CD14-positive monocyte (primary cell): ENCODE results near the gene TGFBR1. TPM values are rescaled to one million over a fixed set of nuclear protein-coding genes. Genes with fewer than 3 reads are reported as not detected.

Experiments
- DNase-seq, 3 donors: peaks; one replicate each; pipeline ENCODE4 v3.0.0-alpha.2; 2011 to 2022
- H2AFZ ChIP-seq: 2 replicates; pipeline ENCODE4 v1.6.0; 2012; ENCODE audit warnings: mild to moderate bottlenecking, low read depth, low read length, inconsistent platforms; ENCODE audit not compliant: insufficient read depth, poor library complexity, severe bottlenecking
- H3K27ac ChIP-seq, 2 donors: 1 replicate in 1 of 2; 2 replicates in 1 of 2; pipeline ENCODE4 v1.5.1; 2012 to 2013; ENCODE audit warnings: low read length in 2 of 2, control low read depth in 1 of 2, inconsistent platforms in 1 of 2, low read depth in 1 of 2, mild to moderate bottlenecking in 1 of 2
- H3K27me3 ChIP-seq, 2 donors: one replicate each; pipeline versions ENCODE4 v1.6.0 to v1.6.1; 2011 to 2013; ENCODE audit warnings: low read length in 2 of 2; ENCODE audit not compliant: control insufficient read depth in 2 of 2, insufficient read depth in 2 of 2
- H3K36me3 ChIP-seq, 2 donors: replicated peaks in 1 of 2; 1 replicate in 1 of 2; 2 replicates in 1 of 2; pipeline versions ENCODE4 v1.5.1 to v1.6.1; 2012 to 2013; ENCODE audit warnings: low read length in 2 of 2, control low read depth in 1 of 2, inconsistent platforms in 1 of 2, mild to moderate bottlenecking in 1 of 2; ENCODE audit not compliant: insufficient read depth in 2 of 2, control insufficient read depth in 1 of 2
- H3K4me1 ChIP-seq, 2 donors: 1 replicate in 1 of 2; 2 replicates in 1 of 2; pipeline versions ENCODE4 v1.5.1 to v1.6.1; 2012 to 2013; ENCODE audit warnings: low read length in 2 of 2, control low read depth in 1 of 2, inconsistent platforms in 1 of 2, mild to moderate bottlenecking in 1 of 2, moderate library complexity in 1 of 2; ENCODE audit not compliant: insufficient read depth in 2 of 2, control insufficient read depth in 1 of 2
- H3K4me2 ChIP-seq: replicated peaks from 2 replicates; pipeline ENCODE3; 2012; ENCODE audit warnings: low read length, moderate library complexity, mild to moderate bottlenecking; ENCODE audit not compliant: poor library complexity, severe bottlenecking; ENCODE audit errors: extremely low read depth
- H3K4me3 ChIP-seq, 3 experiments: fragments of 200-600 bp in 1 of 3; sonication (generic) in 1 of 3; replicated peaks in 1 of 3; 1 replicate in 2 of 3; 2 replicates in 1 of 3; pipeline ENCODE4 v1.5.1; 2011 to 2013; ENCODE audit warnings: low read length in 3 of 3, mild to moderate bottlenecking in 3 of 3, control low read depth in 2 of 3, low read depth in 2 of 3, inconsistent platforms in 1 of 3, moderate library complexity in 1 of 3
- H3K79me2 ChIP-seq: 2 replicates; pipeline ENCODE4 v1.6.0; 2012; ENCODE audit warnings: mild to moderate bottlenecking, control low read depth, inconsistent platforms, low read length, moderate library complexity; ENCODE audit not compliant: insufficient read depth
- H3K9ac ChIP-seq: 2 replicates; pipeline ENCODE4 v1.6.0; 2017; ENCODE audit warnings: low read length, mild to moderate bottlenecking; ENCODE audit not compliant: insufficient read depth, poor library complexity, severe bottlenecking
- H3K9me3 ChIP-seq, 2 donors: replicated peaks in 1 of 2; 1 replicate in 1 of 2; 2 replicates in 1 of 2; pipeline versions ENCODE4 v1.5.1 to v1.6.1; 2012 to 2013; ENCODE audit warnings: low read length in 2 of 2, control low read depth in 1 of 2; ENCODE audit not compliant: control insufficient read depth in 1 of 2, insufficient read depth in 1 of 2
- H4K20me1 ChIP-seq: 2 replicates; pipeline ENCODE4 v1.6.0; 2012; ENCODE audit warnings: mild to moderate bottlenecking, low read length, control low read depth, moderate library complexity; ENCODE audit not compliant: insufficient read depth
- H3K27ac Mint-ChIP-seq, 7 donors: one replicate each; pipeline ENCODE4 v1.8.0; 2020; ENCODE audit warnings: mild to moderate bottlenecking in 7 of 7, mixed read lengths in 7 of 7, moderate library complexity in 6 of 7, inconsistent platforms in 2 of 7
- H3K27me3 Mint-ChIP-seq, 3 donors: one replicate each; pipeline ENCODE4 v1.8.0; 2021 to 2022; ENCODE audit warnings: low read depth in 3 of 3, mild to moderate bottlenecking in 3 of 3, mixed read lengths in 3 of 3, moderate library complexity in 3 of 3, inconsistent platforms in 1 of 3
- H3K36me3 Mint-ChIP-seq, 2 donors: one replicate each; pipeline ENCODE4 v1.8.0; 2020; ENCODE audit warnings: mixed read lengths in 2 of 2, inconsistent platforms in 1 of 2, mild to moderate bottlenecking in 1 of 2
- H3K4me1 Mint-ChIP-seq: one replicate; pipeline ENCODE4 v1.8.0; 2020; ENCODE audit warnings: mild to moderate bottlenecking, mixed read lengths
- H3K4me3 Mint-ChIP-seq, 2 donors: one replicate each; pipeline ENCODE4 v1.8.0; 2020; ENCODE audit warnings: mild to moderate bottlenecking in 2 of 2, mixed read lengths in 2 of 2, moderate library complexity in 1 of 2
- H3K9me3 Mint-ChIP-seq, 7 donors: one replicate each; pipeline ENCODE4 v1.8.0; 2020 to 2022; ENCODE audit warnings: mixed read lengths in 7 of 7, mild to moderate bottlenecking in 6 of 7, moderate library complexity in 6 of 7, inconsistent platforms in 2 of 7
- WGBS: methylation state at CpG from one replicate; pipeline ENCODE4 v1.1.5; 2013; ENCODE audit warnings: missing lambda C conversion rate; ENCODE audit not compliant: insufficient coverage; 5-methylcytosine and 5-hydroxymethylcytosine counted together
- intact Hi-C, 2 donors: fragments of 100-400 bp; cut with micrococcal nuclease; formaldehyde crosslinking; loops; one replicate each; pipeline versions ENCODE4 v1.15.0 to v1.15.1; 2023
- polyA plus RNA-seq, 3 donors: library from polyadenylated mRNA; depleted of rRNA in 1 of 3; unstranded in 2 of 3; stranded (reverse) in 1 of 3; fragments of 300-500 nt in 2 of 3; fragments of >200 nt in 1 of 3; fragmentation: Illumina TruSeq in 2 of 3; gene quantifications; 1 replicate in 2 of 3; 2 replicates in 1 of 3; pipeline ENCODE4 v1.2.3, GENCODE V29; 2012 to 2021
- TF ChIP-seq, protein P1 (sequence below): fragments of 200-600 bp; IDR thresholded peaks from one replicate; pipeline ENCODE4 v1.8.0; 2022; ENCODE audit warnings: antibody characterized with exemption, mild to moderate bottlenecking

TGFBR1 gene
- polyA plus RNA-seq, 3 donors, result 10.7 to 26.8 (median 25.0) TPM

DNA sequence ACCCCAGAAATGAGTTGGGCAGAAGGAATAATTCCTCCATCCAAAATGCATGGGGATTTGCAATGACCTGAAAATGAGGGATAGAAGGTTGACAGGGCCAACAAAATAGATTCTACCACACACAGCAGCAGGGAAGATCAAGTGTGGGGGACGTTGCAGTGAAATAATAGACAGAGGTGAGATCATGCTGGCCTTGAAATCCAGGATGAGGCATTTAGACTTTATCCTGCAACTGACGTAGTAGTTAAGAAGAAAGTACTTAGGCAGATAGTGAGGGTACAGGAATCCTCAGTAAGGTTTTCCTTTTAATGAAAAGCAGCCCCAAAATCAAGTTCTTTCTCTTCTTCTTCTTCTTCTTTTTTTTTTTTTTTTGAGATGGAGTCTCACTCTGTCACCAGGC, 31.6 kb upstream of the TGFBR1 start:
- Histone ChIP-seq H3K36me3 (no peaks in the 10 kb centered on the region), H3K4me2 (no peak overlapping the region), H3K9ac (no peak overlapping the region), H3K4me1 (peaks cover 3 to 10% of the 10 kb centered on the region in 2 donors), H3K27me3 (no peaks in the 10 kb centered on the region), H3K4me3 (no peak overlapping the region), H3K79me2 (no peaks in the 10 kb centered on the region), H2AFZ (no peak overlapping the region), H3K9me3 (no peaks in the 10 kb centered on the region), H4K20me1 (no peaks in the 10 kb centered on the region), H3K27ac (no peak overlapping the region)
- peaks cover 0 to 3% (median 2%) of the 10 kb centered on the region in 3 donors for H3K27me3 Mint-ChIP-seq
- no peak for DNase-seq
- TF ChIP-seq, protein P1, sequence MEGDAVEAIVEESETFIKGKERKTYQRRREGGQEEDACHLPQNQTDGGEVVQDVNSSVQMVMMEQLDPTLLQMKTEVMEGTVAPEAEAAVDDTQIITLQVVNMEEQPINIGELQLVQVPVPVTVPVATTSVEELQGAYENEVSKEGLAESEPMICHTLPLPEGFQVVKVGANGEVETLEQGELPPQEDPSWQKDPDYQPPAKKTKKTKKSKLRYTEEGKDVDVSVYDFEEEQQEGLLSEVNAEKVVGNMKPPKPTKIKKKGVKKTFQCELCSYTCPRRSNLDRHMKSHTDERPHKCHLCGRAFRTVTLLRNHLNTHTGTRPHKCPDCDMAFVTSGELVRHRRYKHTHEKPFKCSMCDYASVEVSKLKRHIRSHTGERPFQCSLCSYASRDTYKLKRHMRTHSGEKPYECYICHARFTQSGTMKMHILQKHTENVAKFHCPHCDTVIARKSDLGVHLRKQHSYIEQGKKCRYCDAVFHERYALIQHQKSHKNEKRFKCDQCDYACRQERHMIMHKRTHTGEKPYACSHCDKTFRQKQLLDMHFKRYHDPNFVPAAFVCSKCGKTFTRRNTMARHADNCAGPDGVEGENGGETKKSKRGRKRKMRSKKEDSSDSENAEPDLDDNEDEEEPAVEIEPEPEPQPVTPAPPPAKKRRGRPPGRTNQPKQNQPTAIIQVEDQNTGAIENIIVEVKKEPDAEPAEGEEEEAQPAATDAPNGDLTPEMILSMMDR, result no peak
- H3K36me3 Mint-ChIP-seq, result no peaks in the 10 kb centered on the region
- no peak overlapping the region for H3K4me3 Mint-ChIP-seq
- H3K4me1 Mint-ChIP-seq, result peaks cover 21% of the 10 kb centered on the region
- WGBS, result 100% methylated on average over 1 of the region's 2 CpGs
- H3K9me3 Mint-ChIP-seq, result no peaks in the 10 kb centered on the region
- intact Hi-C loops, result no loop called here
- no peak overlapping the region for H3K27ac Mint-ChIP-seq

DNA sequence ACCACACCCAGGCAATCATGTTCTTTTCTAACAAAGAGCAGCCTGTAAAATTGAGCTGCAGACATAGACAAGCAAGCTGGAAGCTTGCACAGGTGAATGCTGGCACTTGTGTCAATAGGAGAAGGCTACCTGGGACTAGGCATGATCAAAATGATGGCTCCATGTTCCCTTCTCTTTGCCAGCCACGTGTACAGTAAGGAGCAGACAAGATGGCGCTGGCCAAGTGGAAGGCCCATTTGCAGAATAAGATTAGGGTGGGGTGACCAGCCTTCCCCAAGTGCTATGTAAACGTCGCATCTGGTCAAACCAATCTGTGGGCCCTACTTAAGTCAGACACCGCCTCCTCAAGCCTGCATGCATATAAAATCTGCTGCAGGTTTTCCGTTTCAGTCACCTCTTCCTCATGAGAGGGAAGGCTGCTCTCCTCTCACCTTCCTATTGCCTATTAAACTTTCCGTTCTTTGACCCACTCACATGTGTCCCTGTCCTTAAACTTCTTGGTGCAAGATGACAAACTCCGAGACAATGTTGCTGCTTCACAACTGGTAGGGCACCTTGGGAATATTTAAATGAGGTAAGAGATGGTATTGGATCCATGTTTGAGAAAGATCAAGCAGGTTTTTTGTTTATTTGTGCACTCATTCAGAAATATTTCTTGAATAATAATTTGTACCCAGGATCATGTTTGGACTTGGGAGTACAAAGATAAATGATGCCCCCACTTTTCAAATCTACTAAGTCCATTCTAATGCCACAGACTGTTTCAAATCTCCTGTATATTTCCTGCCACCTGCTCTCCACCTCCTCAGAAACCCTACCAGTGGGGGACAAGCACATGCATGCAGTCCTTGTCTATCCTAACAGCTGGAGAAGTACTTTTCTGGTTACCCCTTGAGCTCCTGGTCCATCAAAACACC, 30.7 kb upstream of the TGFBR1 start:
- Mint-ChIP-seq H3K9me3 (no peaks in the 10 kb centered on the region), H3K36me3 (no peaks in the 10 kb centered on the region), H3K4me3 (no peak overlapping the region), H3K27ac (no peak overlapping the region), H3K27me3 (peaks cover 0 to 6% (median 4%) of the 10 kb centered on the region in 3 donors), H3K4me1 (peaks cover 18% of the 10 kb centered on the region)
- Histone ChIP-seq H3K27me3 (no peaks in the 10 kb centered on the region), H3K4me2 (no peak overlapping the region), H3K9me3 (no peaks in the 10 kb centered on the region), H2AFZ (no peak overlapping the region), H3K27ac (no peak overlapping the region), H3K9ac (no peak overlapping the region), H3K4me3 (no peak overlapping the region), H3K36me3 (no peaks in the 10 kb centered on the region), H4K20me1 (no peaks in the 10 kb centered on the region), H3K79me2 (no peaks in the 10 kb centered on the region), H3K4me1 (peaks cover 3 to 10% of the 10 kb centered on the region in 2 donors)
- no peak for DNase-seq
- TF ChIP-seq, protein P1, result no peak
- 100% methylated on average over 5 of the region's 8 CpGs for WGBS
- intact Hi-C loops, result no loop called here
